ENCODE results near the gene CTNNBL1. TPM values are rescaled to one million over a fixed set of nuclear protein-coding genes. Genes with fewer than 3 reads are reported as not detected.
"Not testable (repeated sequence)": the region's sequence is repeated elsewhere in the genome, so short reads cannot be mapped to it uniquely, and the experiment has no call there.

Gene CTNNBL1
- total RNA-seq, 1 donor from 2014 or later = 52.9 TPM

- DNase-seq (ENCODE audit: low spot score) = no peak
Measured at GRCh38 chr20:37706298-37706697, 12.5 kb downstream of the CTNNBL1 start.

- no peak for DNase-seq (ENCODE audit: low spot score)
Measured at GRCh38 chr20:37711001-37711400, 17.2 kb downstream of the CTNNBL1 start.

GRCh38 chr20:37711994-37712964 is 18.4 kb downstream of the CTNNBL1 start:
- DNase-seq (ENCODE audit: low spot score) = no peak

GRCh38 chr20:37713396-37713795 is 19.6 kb downstream of the CTNNBL1 start:
- no peak for DNase-seq (ENCODE audit: low spot score)

GRCh38 chr20:37714978-37715672 is 21.3 kb downstream of the CTNNBL1 start:
- DNase-seq (ENCODE audit: low spot score) = no peak

- DNase-seq (ENCODE audit: low spot score) = no peak
Measured at GRCh38 chr20:37721751-37722150, 27.9 kb downstream of the CTNNBL1 start.

- not testable (repeated sequence) for DNase-seq (ENCODE audit: low spot score)
Measured at GRCh38 chr20:37722312-37722711, 28.5 kb downstream of the CTNNBL1 start.

GRCh38 chr20:37723668-37724067 is 29.8 kb downstream of the CTNNBL1 start:
- no peak for DNase-seq (ENCODE audit: low spot score)

GRCh38 chr20:37725165-37725564 is 31.3 kb downstream of the CTNNBL1 start:
- DNase-seq (ENCODE audit: low spot score) = no peak

- no peak for DNase-seq (ENCODE audit: low spot score)
Measured at GRCh38 chr20:37725855-37726254, 32.0 kb downstream of the CTNNBL1 start.

- DNase-seq (ENCODE audit: low spot score) = no peak
Measured at GRCh38 chr20:37726321-37726720, 32.5 kb downstream of the CTNNBL1 start.

- no peak for DNase-seq (ENCODE audit: low spot score)
Measured at GRCh38 chr20:37726971-37727956, 33.4 kb downstream of the CTNNBL1 start.

- no peak for DNase-seq (ENCODE audit: low spot score)
Measured at GRCh38 chr20:37727957-37728634, 34.3 kb downstream of the CTNNBL1 start.

GRCh38 chr20:37728635-37728983 is 34.8 kb downstream of the CTNNBL1 start:
- no peak for DNase-seq (ENCODE audit: low spot score)

- DNase-seq (ENCODE audit: low spot score) = no peak
Measured at GRCh38 chr20:37729452-37729851, 35.6 kb downstream of the CTNNBL1 start.

- no peak for DNase-seq (ENCODE audit: low spot score)
Measured at GRCh38 chr20:37729909-37730308, 36.1 kb downstream of the CTNNBL1 start.

- no peak for DNase-seq (ENCODE audit: low spot score)
Measured at GRCh38 chr20:37733416-37733815, 39.6 kb downstream of the CTNNBL1 start.

GRCh38 chr20:37734228-37734985 is 40.6 kb downstream of the CTNNBL1 start:
- DNase-seq (ENCODE audit: low spot score) = no peak

GRCh38 chr20:37735541-37735940 is 41.7 kb downstream of the CTNNBL1 start:
- DNase-seq (ENCODE audit: low spot score) = no peak

GRCh38 chr20:37736132-37736531 is 42.3 kb downstream of the CTNNBL1 start:
- DNase-seq (ENCODE audit: low spot score) = no peak

All from ureter (tissue), 1 donor.